GM21737 (cell line): ENCODE measurements around the gene RAC3.

Experiments used
- ATAC-seq: cut with Tn5 transposase; IDR thresholded peaks from one replicate; pipeline ENCODE4 v1.9.1; 2021; ENCODE audit warnings: mild to moderate bottlenecking, moderate library complexity; ENCODE audit not compliant: unreplicated experiment

RAC3 gene

GRCh38 chr17:81998691-81999438, 32.6 kb upstream of the RAC3 start:
- no peak for ATAC-seq

GRCh38 chr17:81999587-81999975, 31.9 kb upstream of the RAC3 start:
- no peak for ATAC-seq

GRCh38 chr17:81999976-82000802, 31.3 kb upstream of the RAC3 start:
- no peak for ATAC-seq

- no peak for ATAC-seq
Measured at GRCh38 chr17:82000803-82001570, 30.5 kb upstream of the RAC3 start.

GRCh38 chr17:82001571-82002056, 29.9 kb upstream of the RAC3 start:
- no peak for ATAC-seq

- ATAC-seq: no peak
Measured at GRCh38 chr17:82003411-82004381, 27.8 kb upstream of the RAC3 start.

- no peak for ATAC-seq
Measured at GRCh38 chr17:82004517-82005455, 26.7 kb upstream of the RAC3 start.

- ATAC-seq: no peak
Measured at GRCh38 chr17:82005701-82006348, 25.7 kb upstream of the RAC3 start.

- ATAC-seq: no peak
Measured at GRCh38 chr17:82006468-82007227, 24.8 kb upstream of the RAC3 start.

GRCh38 chr17:82007228-82007494, 24.3 kb upstream of the RAC3 start:
- no peak for ATAC-seq

- ATAC-seq: no peak
Measured at GRCh38 chr17:82007495-82008257, 23.8 kb upstream of the RAC3 start.

GRCh38 chr17:82008258-82008940, 23.1 kb upstream of the RAC3 start:
- ATAC-seq: no peak

GRCh38 chr17:82008941-82009405, 22.5 kb upstream of the RAC3 start:
- ATAC-seq: no peak

GRCh38 chr17:82009413-82009812, 22.1 kb upstream of the RAC3 start:
- no peak for ATAC-seq

GRCh38 chr17:82010575-82011525, 20.6 kb upstream of the RAC3 start:
- ATAC-seq: no peak
